H1 (cell line): ENCODE results near the gene CDK5RAP2. TPM values are rescaled to one million over a fixed set of nuclear protein-coding genes. Genes with fewer than 3 reads are reported as not detected.

ENCODE experiments used
- CTCF ChIA-PET: fragments of 300-600 bp; sonication (Branson Sonifier 250); formaldehyde crosslinking; loops from one replicate; lab custom pipeline; 2021; ENCODE audit not compliant: partially characterized antibody; lab: Charles Lee
- POLR2A ChIA-PET: fragments of 300-600 bp; sonication (Branson Sonifier 250); formaldehyde crosslinking; loops from one replicate; lab custom pipeline; 2021; ENCODE audit warnings: inconsistent platforms; ENCODE audit not compliant: partially characterized antibody; lab: Charles Lee
- DNase-seq, 2 experiments: peaks; one replicate each; pipeline versions ENCODE4 v3.0.0 to v3.0.0-alpha.2; 2010 to 2022; ENCODE audit warnings: low spot score in 2 of 2, low read depth in 1 of 2, mixed read lengths in 1 of 2
- FAIRE-seq: peaks from 2 replicates; lab custom pipeline; 2011; peaks lifted over from hg19 to GRCh38; lab: Jason Lieb, UNC
- H2AFZ ChIP-seq: 2 replicates; pipeline ENCODE4 v1.8.1; 2012; ENCODE audit warnings: low read length, inconsistent platforms
- H2AK5ac ChIP-seq: 2 replicates; pipeline ENCODE4 v1.6.1; 2013; ENCODE audit warnings: low read depth, low read length
- H2BK120ac ChIP-seq: replicated peaks from 2 replicates; pipeline ENCODE3; 2013; ENCODE audit warnings: low read depth, low read length, inconsistent platforms
- H2BK12ac ChIP-seq: 2 replicates; pipeline ENCODE4 v1.6.1; 2013; ENCODE audit warnings: low read depth, low read length
- H2BK15ac ChIP-seq: 2 replicates; pipeline ENCODE4 v1.6.1; 2013; ENCODE audit warnings: low read length
- H2BK20ac ChIP-seq: 2 replicates; pipeline ENCODE4 v1.6.1; 2013; ENCODE audit warnings: low read length
- H2BK5ac ChIP-seq: 2 replicates; pipeline ENCODE4 v1.6.1; 2013; ENCODE audit warnings: low read depth, low read length
- H3K14ac ChIP-seq: 2 replicates; pipeline ENCODE4 v1.6.1; 2013; ENCODE audit warnings: inconsistent platforms; ENCODE audit not compliant: insufficient read length
- H3K18ac ChIP-seq: 2 replicates; pipeline ENCODE4 v1.6.1; 2013; ENCODE audit warnings: low read length; ENCODE audit errors: extremely low read depth
- H3K23ac ChIP-seq: 2 replicates; pipeline ENCODE4 v1.6.1; 2013; ENCODE audit warnings: inconsistent platforms; ENCODE audit not compliant: insufficient read length
- H3K23me2 ChIP-seq: 2 replicates; pipeline ENCODE4 v1.6.1; 2013; ENCODE audit warnings: low read depth, low read length
- H3K27ac ChIP-seq: 2 replicates; pipeline ENCODE4 v1.6.1; 2011; ENCODE audit warnings: low read depth, low read length, inconsistent platforms
- H3K27me3 ChIP-seq, 4 experiments: replicated peaks in 1 of 4; 1 replicate in 1 of 4; 2 replicates in 3 of 4; pipeline versions ENCODE4 v1.6.1 to v1.8.1; 2011 to 2013; ENCODE audit warnings: low read length in 3 of 4, mild to moderate bottlenecking in 3 of 4, inconsistent platforms in 2 of 4, mixed read lengths in 2 of 4, moderate library complexity in 1 of 4; ENCODE audit not compliant: control insufficient read depth in 3 of 4, insufficient read depth in 3 of 4; ENCODE audit errors: extremely low read depth in 1 of 4
- H3K36me3 ChIP-seq, 4 experiments: 2 replicates each; pipeline versions ENCODE4 v1.6.1 to v1.8.1; 2011 to 2013; ENCODE audit warnings: mild to moderate bottlenecking in 4 of 4, low read length in 3 of 4, moderate library complexity in 2 of 4, control low read depth in 1 of 4, inconsistent platforms in 1 of 4; ENCODE audit not compliant: insufficient read depth in 4 of 4, control insufficient read depth in 2 of 4
- H3K4ac ChIP-seq: replicated peaks from 2 replicates; pipeline ENCODE3; 2013; ENCODE audit warnings: low read length, low read depth, mixed read lengths, inconsistent platforms; ENCODE audit not compliant: insufficient read length
- H3K4me1 ChIP-seq, 4 experiments: replicated peaks in 1 of 4; 1 replicate in 1 of 4; 2 replicates in 3 of 4; pipeline versions ENCODE4 v1.6.1 to v1.8.1; 2011 to 2013; ENCODE audit warnings: low read length in 3 of 4, inconsistent platforms in 2 of 4, mixed read lengths in 1 of 4; ENCODE audit not compliant: insufficient read depth in 4 of 4, control insufficient read depth in 3 of 4
- H3K4me2 ChIP-seq, 2 experiments: 2 replicates each; pipeline versions ENCODE4 v1.6.1 to v1.8.1; 2011 to 2013; ENCODE audit warnings: low read depth in 2 of 2, low read length in 2 of 2, control low read depth in 1 of 2, inconsistent platforms in 1 of 2, mild to moderate bottlenecking in 1 of 2; ENCODE audit not compliant: insufficient read depth in 1 of 2
- H3K4me3 ChIP-seq, 4 experiments: fragments of 200-600, 300-600 bp in 1 of 4; sonication (generic), shearing (Covaris generic), sonication (Bioruptor Twin) in 1 of 4; 2 replicates each; pipeline versions ENCODE4 v1.5.1 to v1.8.1; 2011 to 2016; ENCODE audit warnings: low read length in 4 of 4, low read depth in 3 of 4, control low read depth in 2 of 4, inconsistent platforms in 2 of 4, mild to moderate bottlenecking in 2 of 4, mixed read lengths in 1 of 4, moderate library complexity in 1 of 4; ENCODE audit not compliant: insufficient read depth in 2 of 4; ENCODE audit errors: extremely low read depth in 1 of 4
- H3K56ac ChIP-seq: replicated peaks from 2 replicates; pipeline ENCODE3; 2013; ENCODE audit warnings: low read depth, mild to moderate bottlenecking, mixed read lengths, low read length, inconsistent platforms; ENCODE audit not compliant: insufficient read length
- H3K79me1 ChIP-seq: 2 replicates; pipeline ENCODE4 v1.6.1; 2013; ENCODE audit warnings: low read depth, low read length, control low read depth
- H3K79me2 ChIP-seq, 2 experiments: 2 replicates each; pipeline versions ENCODE4 v1.6.1 to v1.8.1; 2012 to 2013; ENCODE audit warnings: low read length in 2 of 2, mild to moderate bottlenecking in 2 of 2, inconsistent platforms in 1 of 2; ENCODE audit not compliant: insufficient read depth in 2 of 2, control insufficient read depth in 1 of 2
- H3K9ac ChIP-seq, 4 experiments: replicated peaks in 1 of 4; 1 replicate in 1 of 4; 2 replicates in 3 of 4; pipeline versions ENCODE4 v1.6.1 to v1.8.1; 2011 to 2013; ENCODE audit warnings: low read depth in 3 of 4, low read length in 3 of 4, control low read depth in 2 of 4, mild to moderate bottlenecking in 2 of 4, moderate library complexity in 2 of 4, inconsistent platforms in 1 of 4; ENCODE audit errors: extremely low read depth in 1 of 4
- H3K9me3 ChIP-seq, 2 experiments: 2 replicates each; pipeline versions ENCODE4 v1.6.1 to v1.8.1; 2012 to 2013; ENCODE audit warnings: mild to moderate bottlenecking in 2 of 2, moderate library complexity in 2 of 2, control low read depth in 1 of 2, inconsistent platforms in 1 of 2, low read depth in 1 of 2, low read length in 1 of 2, mixed read lengths in 1 of 2; ENCODE audit not compliant: insufficient read depth in 2 of 2
- H4K20me1 ChIP-seq, 2 experiments: replicated peaks in 1 of 2; 2 replicates each; pipeline versions ENCODE3 to v1.8.1; 2011 to 2013; ENCODE audit warnings: inconsistent platforms in 2 of 2, low read length in 2 of 2, mild to moderate bottlenecking in 1 of 2; ENCODE audit not compliant: insufficient read depth in 2 of 2, control insufficient read depth in 1 of 2
- H4K5ac ChIP-seq: 2 replicates; pipeline ENCODE4 v1.6.1; 2013; ENCODE audit warnings: low read length, low read depth, mixed read lengths, inconsistent platforms; ENCODE audit not compliant: insufficient read length
- H4K8ac ChIP-seq: 2 replicates; pipeline ENCODE4 v1.8.0; 2013; ENCODE audit warnings: mild to moderate bottlenecking, moderate library complexity, low read length, inconsistent platforms; ENCODE audit not compliant: insufficient read depth; ENCODE audit errors: extremely low read depth
- H4K91ac ChIP-seq: replicated peaks from 2 replicates; pipeline ENCODE3; 2013; ENCODE audit warnings: low read length, mixed read lengths, inconsistent platforms; ENCODE audit not compliant: insufficient read length
- ASH2L ChIP-seq: fragments of 200-600, 300-600 bp; sonication (generic); IDR thresholded peaks from one replicate; pipeline ENCODE4 v1.7.1; 2017; ENCODE audit warnings: low read length
- CBX8 ChIP-seq: fragments of 300-800, 300-1000 bp; sonication (generic); IDR thresholded peaks from 2 replicates; pipeline ENCODE4 v1.7.1; 2016; ENCODE audit warnings: low read depth, low read length, borderline replicate concordance
- CHD1 ChIP-seq: IDR thresholded peaks from 2 replicates; pipeline ENCODE4 v1.6.1; 2012; ENCODE audit warnings: low read depth, low read length, improper control_type of control experiment
- TEAD4 ChIP-seq: IDR thresholded peaks from 2 replicates; pipeline ENCODE4 v1.6.1; 2012; ENCODE audit warnings: low read depth, low read length, inconsistent platforms, mixed read lengths
- ZNF274 ChIP-seq: IDR thresholded peaks from 2 replicates; pipeline ENCODE4 v1.7.0; 2012; ENCODE audit warnings: low read length, borderline replicate concordance; ENCODE audit errors: extremely low read depth
- WGBS, 2 experiments: shearing (Covaris generic) in 1 of 2; methylation state at CpG; one replicate each; pipeline versions ENCODE4 v1.1.6 to v1.1.7; 2013 to 2015; ENCODE audit warnings: low lambda C conversion rate in 2 of 2, mixed read lengths in 2 of 2, inconsistent platforms in 1 of 2, low coverage in 1 of 2, missing lambda C conversion rate in 1 of 2; ENCODE audit not compliant: insufficient replicate concordance in 2 of 2, insufficient coverage in 1 of 2, insufficient read length in 1 of 2; ENCODE audit errors: extremely low coverage in 1 of 2, missing lambda C conversion rate in 1 of 2; 5-methylcytosine and 5-hydroxymethylcytosine counted together
- polyA plus RNA-seq, 7 experiments: library from polyadenylated mRNA; depleted of rRNA in 3 of 7; stranded (reverse) in 5 of 7; unstranded in 2 of 7; fragments of >200 nt in 5 of 7; fragments of 200-250 nt in 2 of 7; gene quantifications; 1 replicate in 5 of 7; 2 replicates in 1 of 7; 4 replicates in 1 of 7; pipeline versions ENCODE4 v1.2.1 to v1.2.3, GENCODE V29; 2011 to 2013; ENCODE audit warnings: missing spikeins in 2 of 7, mixed read lengths in 2 of 7
- total RNA-seq: library from RNA; stranded (reverse); fragmentation: NEBNext Ultra II Directional; extraction: Animal tissue kit (Norgen Biotek cat#: 25700); gene quantifications from 2 replicates; pipeline ENCODE4 v1.2.1, GENCODE V29; 2021

CDK5RAP2 gene
- total and polyA plus RNA-seq, 2 of the 8 experiments (the other 6 are each of a cell fraction or from before 2014, with no cell fraction given) = 19.8 to 49.4 TPM

GRCh38 chr9:120625222-120625621 lies 45.3 kb upstream of the CDK5RAP2 start:
- Histone ChIP-seq H3K4ac (no peak overlapping the region), H2BK120ac (no peak overlapping the region), H3K79me2 (no peaks in the 10 kb centered on the region), H2BK5ac (no peak overlapping the region), H2AFZ (no peak overlapping the region), H3K9ac (no peak overlapping the region), H4K91ac (no peak overlapping the region), H4K20me1 (no peaks in the 10 kb centered on the region), H2BK12ac (no peak overlapping the region), H3K79me1 (no peaks in the 10 kb centered on the region), H3K18ac (no peak overlapping the region), H3K23me2 (no peaks in the 10 kb centered on the region), H3K23ac (no peak overlapping the region), H3K56ac (no peak overlapping the region), H3K27me3 (no peaks in the 10 kb centered on the region), H2AK5ac (no peak overlapping the region), H4K5ac (no peak overlapping the region), H4K8ac (no peak overlapping the region), H3K9me3 (no peaks in the 10 kb centered on the region), H2BK20ac (no peak overlapping the region), H2BK15ac (no peak overlapping the region), H3K4me3 (no peak overlapping the region), H3K27ac (no peak overlapping the region), H3K4me1 (peaks cover 0 to 6% (median 0%) of the 10 kb centered on the region in 4 experiments; a peak in 1 of 7 replicates), H3K4me2 (no peak overlapping the region), H3K14ac (no peak overlapping the region), H3K36me3 (no peaks in the 10 kb centered on the region)
- ChIA-PET POLR2A (no interaction called here), CTCF (interaction anchor here (1.3 to 3.0 kb wide), 2 partner anchors 10 to 14 kb away, joined by 3 to 15 read pairs; no protein-coding TSS in a partner anchor)
- DNase-seq = no peak
- 90% methylated on average over 6 of the region's 6 CpGs; no CpG with 5 or more reads in 1 of the 2 experiments for WGBS, 2 experiments
- FAIRE-seq = no peak
- TF ChIP-seq ZNF274 (no peak), CBX8 (no peak), TEAD4 (no peak), ASH2L (no peak), CHD1 (no peak)
